HEK293 (cell line): ENCODE data around the gene SLC11A2.
A peak's percentile ranks its signal among the peaks of the same experiment; 100 is the strongest.

Experiments used
- HOXA7 ChIP-seq: sonication (generic); formaldehyde crosslinking; IDR thresholded peaks from 2 replicates; pipeline ENCODE4 v1.8.1; 2022; ENCODE audit warnings: missing genetic modification reagents, borderline replicate concordance
- KLF8 ChIP-seq: fragments of 450-650 bp; formaldehyde crosslinking; IDR thresholded peaks from 2 replicates; pipeline ENCODE4 v1.5.1; 2016; ENCODE audit warnings: missing biosample characterization, missing genetic modification characterization
- KLF9 ChIP-seq: fragments of 450-650 bp; formaldehyde crosslinking; IDR thresholded peaks from 2 replicates; pipeline ENCODE4 v1.5.1; 2016; ENCODE audit warnings: missing biosample characterization, missing genetic modification characterization, low read depth
- MEIS1 ChIP-seq: sonication (generic); formaldehyde crosslinking; IDR thresholded peaks from 2 replicates; pipeline ENCODE4 v1.8.1; 2022; ENCODE audit warnings: missing genetic modification reagents, mild to moderate bottlenecking, borderline replicate concordance
- OSR2 ChIP-seq: fragments of 450-650 bp; formaldehyde crosslinking; IDR thresholded peaks from 2 replicates; pipeline ENCODE4 v1.5.1; 2016; ENCODE audit warnings: missing biosample characterization, missing genetic modification characterization
- PRDM10 ChIP-seq: fragments of 450-650 bp; formaldehyde crosslinking; IDR thresholded peaks from 2 replicates; pipeline ENCODE4 v1.5.1; 2016; ENCODE audit warnings: missing biosample characterization, missing genetic modification characterization
- SALL2 ChIP-seq: fragments of 450-650 bp; formaldehyde crosslinking; IDR thresholded peaks from 2 replicates; pipeline ENCODE4 v1.5.0; 2017; ENCODE audit warnings: missing biosample characterization, mild to moderate bottlenecking, missing genetic modification characterization, borderline replicate concordance
- SP3 ChIP-seq: fragments of 450-650 bp; formaldehyde crosslinking; IDR thresholded peaks from 2 replicates; pipeline ENCODE4 v1.5.1; 2016; ENCODE audit warnings: missing biosample characterization, missing genetic modification characterization
- ZBTB48 ChIP-seq: fragments of 450-650 bp; formaldehyde crosslinking; IDR thresholded peaks from 2 replicates; pipeline ENCODE4 v1.5.1; 2016; ENCODE audit warnings: missing biosample characterization, missing genetic modification characterization
- ZFP69B ChIP-seq: fragments of 450-650 bp; formaldehyde crosslinking; IDR thresholded peaks from 2 replicates; pipeline ENCODE4 v1.5.1; 2016; ENCODE audit warnings: missing biosample characterization, missing genetic modification characterization
- ZNF112 ChIP-seq: fragments of 450-650 bp; formaldehyde crosslinking; IDR thresholded peaks from 2 replicates; pipeline ENCODE4 v1.5.0; 2017; ENCODE audit warnings: missing biosample characterization, missing genetic modification characterization
- ZNF121 ChIP-seq: fragments of 450-650 bp; formaldehyde crosslinking; IDR thresholded peaks from 2 replicates; pipeline ENCODE4 v1.5.1; 2016; ENCODE audit warnings: missing biosample characterization, missing genetic modification characterization
- ZNF24 ChIP-seq: fragments of 450-650 bp; formaldehyde crosslinking; IDR thresholded peaks from 2 replicates; pipeline ENCODE4 v1.5.1; 2016; ENCODE audit warnings: missing biosample characterization, missing genetic modification characterization
- ZNF335 ChIP-seq: fragments of 450-650 bp; formaldehyde crosslinking; conservative IDR thresholded peaks from 2 replicates; pipeline ENCODE4 v1.5.1; 2016; ENCODE audit warnings: missing biosample characterization, missing genetic modification characterization
- ZNF473 ChIP-seq: fragments of 450-650 bp; formaldehyde crosslinking; IDR thresholded peaks from 2 replicates; pipeline ENCODE4 v1.5.1; 2017; ENCODE audit warnings: missing biosample characterization, missing genetic modification characterization
- ZNF514 ChIP-seq: fragments of 450-650 bp; formaldehyde crosslinking; IDR thresholded peaks from 2 replicates; pipeline ENCODE4 v1.5.1; 2016; ENCODE audit warnings: missing biosample characterization, missing genetic modification characterization
- ZNF530 ChIP-seq: fragments of 450-650 bp; formaldehyde crosslinking; IDR thresholded peaks from 2 replicates; pipeline ENCODE4 v1.5.1; 2016; ENCODE audit warnings: low read depth, missing biosample characterization, missing genetic modification characterization
- ZNF558 ChIP-seq: fragments of 450-650 bp; formaldehyde crosslinking; IDR thresholded peaks from 2 replicates; pipeline ENCODE4 v1.5.1; 2016; ENCODE audit warnings: missing biosample characterization, missing genetic modification characterization
- ZNF561 ChIP-seq: fragments of 450-650 bp; IDR thresholded peaks from 2 replicates; pipeline ENCODE4 v1.5.1; 2018; ENCODE audit warnings: missing biosample characterization, missing genetic modification characterization, borderline replicate concordance
- ZNF585B ChIP-seq: fragments of 450-650 bp; formaldehyde crosslinking; IDR thresholded peaks from 2 replicates; pipeline ENCODE4 v1.5.1; 2016; ENCODE audit warnings: missing biosample characterization, missing genetic modification characterization
- ZNF610 ChIP-seq: fragments of 450-650 bp; formaldehyde crosslinking; IDR thresholded peaks from 2 replicates; pipeline ENCODE4 v1.5.1; 2016; ENCODE audit warnings: missing biosample characterization, missing genetic modification characterization, borderline replicate concordance
- ZNF629 ChIP-seq: fragments of 450-650 bp; formaldehyde crosslinking; IDR thresholded peaks from 2 replicates; pipeline ENCODE4 v1.5.1; 2017; ENCODE audit warnings: missing biosample characterization, missing genetic modification characterization
- ZNF701 ChIP-seq: fragments of 450-650 bp; formaldehyde crosslinking; IDR thresholded peaks from 2 replicates; pipeline ENCODE4 v1.5.1; 2016; ENCODE audit warnings: missing biosample characterization, missing genetic modification characterization
- ZNF747 ChIP-seq: fragments of 450-650 bp; formaldehyde crosslinking; IDR thresholded peaks from 2 replicates; pipeline ENCODE4 v1.5.1; 2016; ENCODE audit warnings: missing biosample characterization, missing genetic modification characterization
- ZNF830 ChIP-seq: fragments of 450-650 bp; IDR thresholded peaks from 2 replicates; pipeline ENCODE4 v1.5.0; 2018; ENCODE audit warnings: missing biosample characterization, missing genetic modification characterization, low read depth, mild to moderate bottlenecking, moderate library complexity
- ZNF837 ChIP-seq: fragments of 450-650 bp; formaldehyde crosslinking; IDR thresholded peaks from 2 replicates; pipeline ENCODE4 v1.5.1; 2016; ENCODE audit warnings: missing biosample characterization, missing genetic modification characterization
- TF ChIP-seq, protein P1 (sequence below): fragments of 450-650 bp; formaldehyde crosslinking; IDR thresholded peaks from 2 replicates; pipeline ENCODE4 v1.5.1; 2016; ENCODE audit warnings: missing biosample characterization, missing genetic modification characterization
- TF ChIP-seq, protein P2 (sequence below): fragments of 450-650 bp; formaldehyde crosslinking; IDR thresholded peaks from 2 replicates; pipeline ENCODE4 v1.5.1; 2016; ENCODE audit warnings: missing biosample characterization, missing genetic modification characterization
- TF ChIP-seq, protein P3 (sequence below): fragments of 450-650 bp; formaldehyde crosslinking; IDR thresholded peaks from 2 replicates; pipeline ENCODE4 v1.5.1; 2016; ENCODE audit warnings: missing biosample characterization, missing genetic modification characterization
- TF ChIP-seq, protein P4 (sequence below): fragments of 450-650 bp; formaldehyde crosslinking; IDR thresholded peaks from 2 replicates; pipeline ENCODE4 v1.5.1; 2016; ENCODE audit warnings: missing biosample characterization, missing genetic modification characterization
- TF ChIP-seq, protein P5 (sequence below): fragments of 450-650 bp; formaldehyde crosslinking; IDR thresholded peaks from 2 replicates; pipeline ENCODE4 v1.5.1; 2016; ENCODE audit warnings: missing biosample characterization, missing genetic modification characterization

The SLC11A2 gene

GRCh38 chr12:51051787-51052186 lies 25.6 kb upstream of the SLC11A2 start (continued):
- TF ChIP-seq, protein P1, sequence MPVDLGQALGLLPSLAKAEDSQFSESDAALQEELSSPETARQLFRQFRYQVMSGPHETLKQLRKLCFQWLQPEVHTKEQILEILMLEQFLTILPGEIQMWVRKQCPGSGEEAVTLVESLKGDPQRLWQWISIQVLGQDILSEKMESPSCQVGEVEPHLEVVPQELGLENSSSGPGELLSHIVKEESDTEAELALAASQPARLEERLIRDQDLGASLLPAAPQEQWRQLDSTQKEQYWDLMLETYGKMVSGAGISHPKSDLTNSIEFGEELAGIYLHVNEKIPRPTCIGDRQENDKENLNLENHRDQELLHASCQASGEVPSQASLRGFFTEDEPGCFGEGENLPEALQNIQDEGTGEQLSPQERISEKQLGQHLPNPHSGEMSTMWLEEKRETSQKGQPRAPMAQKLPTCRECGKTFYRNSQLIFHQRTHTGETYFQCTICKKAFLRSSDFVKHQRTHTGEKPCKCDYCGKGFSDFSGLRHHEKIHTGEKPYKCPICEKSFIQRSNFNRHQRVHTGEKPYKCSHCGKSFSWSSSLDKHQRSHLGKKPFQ = no peak
- TF ChIP-seq PRDM10 (peak; percentile 52; the same call in 1 of the 2 replicates), ZNF610 (no peak), ZBTB48 (tag by site-specific recombination) (no peak), KLF9 (tag by site-specific recombination) (no peak), ZNF24 (tag by site-specific recombination) (no peak), ZNF561 (tag by site-specific recombination) (no peak), ZNF830 (tag by site-specific recombination) (no peak), SP3 (tag by site-specific recombination) (no peak), ZNF112 (tag by site-specific recombination) (no peak), ZNF530 (tag by site-specific recombination) (no peak), ZNF701 (no peak), OSR2 (tag by site-specific recombination) (peak; percentile 97), MEIS1 (CRISPR knock-in tag) (no peak), KLF8 (tag by site-specific recombination) (peak; percentile 48; the same call in 1 of the 2 replicates), ZNF335 (tag by site-specific recombination) (no peak), ZNF837 (no peak), ZNF747 (no peak), SALL2 (tag by site-specific recombination) (no peak), HOXA7 (CRISPR knock-in tag) (no peak), ZNF514 (tag by site-specific recombination) (no peak), ZNF558 (tag by site-specific recombination) (no peak), ZFP69B (tag by site-specific recombination) (no peak), ZNF585B (tag by site-specific recombination) (peak; percentile 57; the same call in 1 of the 2 replicates), ZNF121 (tag by site-specific recombination) (no peak), ZNF473 (tag by site-specific recombination) (no peak), ZNF629 (0 out of 2 replicates have a peak, but pooled peaks have one; percentile 18)
- TF ChIP-seq, protein P2, sequence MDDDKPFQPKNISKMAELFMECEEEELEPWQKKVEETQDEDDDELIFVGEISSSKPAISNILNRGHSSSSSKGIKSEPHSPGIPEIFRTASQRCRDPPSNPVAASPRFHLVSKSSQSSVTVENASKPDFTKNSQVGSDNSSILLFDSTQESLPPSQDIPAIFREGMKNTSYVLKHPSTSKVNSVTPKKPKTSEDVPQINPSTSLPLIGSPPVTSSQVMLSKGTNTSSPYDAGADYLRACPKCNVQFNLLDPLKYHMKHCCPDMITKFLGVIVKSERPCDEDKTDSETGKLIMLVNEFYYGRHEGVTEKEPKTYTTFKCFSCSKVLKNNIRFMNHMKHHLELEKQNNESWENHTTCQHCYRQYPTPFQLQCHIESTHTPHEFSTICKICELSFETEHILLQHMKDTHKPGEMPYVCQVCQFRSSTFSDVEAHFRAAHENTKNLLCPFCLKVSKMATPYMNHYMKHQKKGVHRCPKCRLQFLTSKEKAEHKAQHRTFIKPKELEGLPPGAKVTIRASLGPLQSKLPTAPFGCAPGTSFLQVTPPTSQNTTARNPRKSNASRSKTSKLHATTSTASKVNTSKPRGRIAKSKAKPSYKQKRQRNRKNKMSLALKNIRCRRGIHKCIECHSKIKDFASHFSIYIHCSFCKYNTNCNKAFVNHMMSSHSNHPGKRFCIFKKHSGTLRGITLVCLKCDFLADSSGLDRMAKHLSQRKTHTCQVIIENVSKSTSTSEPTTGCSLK (tag by site-specific recombination) = no peak
- TF ChIP-seq, protein P3, sequence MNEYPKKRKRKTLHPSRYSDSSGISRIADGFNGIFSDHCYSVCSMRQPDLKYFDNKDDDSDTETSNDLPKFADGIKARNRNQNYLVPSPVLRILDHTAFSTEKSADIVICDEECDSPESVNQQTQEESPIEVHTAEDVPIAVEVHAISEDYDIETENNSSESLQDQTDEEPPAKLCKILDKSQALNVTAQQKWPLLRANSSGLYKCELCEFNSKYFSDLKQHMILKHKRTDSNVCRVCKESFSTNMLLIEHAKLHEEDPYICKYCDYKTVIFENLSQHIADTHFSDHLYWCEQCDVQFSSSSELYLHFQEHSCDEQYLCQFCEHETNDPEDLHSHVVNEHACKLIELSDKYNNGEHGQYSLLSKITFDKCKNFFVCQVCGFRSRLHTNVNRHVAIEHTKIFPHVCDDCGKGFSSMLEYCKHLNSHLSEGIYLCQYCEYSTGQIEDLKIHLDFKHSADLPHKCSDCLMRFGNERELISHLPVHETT (tag by site-specific recombination) = no peak
- TF ChIP-seq, protein P4, sequence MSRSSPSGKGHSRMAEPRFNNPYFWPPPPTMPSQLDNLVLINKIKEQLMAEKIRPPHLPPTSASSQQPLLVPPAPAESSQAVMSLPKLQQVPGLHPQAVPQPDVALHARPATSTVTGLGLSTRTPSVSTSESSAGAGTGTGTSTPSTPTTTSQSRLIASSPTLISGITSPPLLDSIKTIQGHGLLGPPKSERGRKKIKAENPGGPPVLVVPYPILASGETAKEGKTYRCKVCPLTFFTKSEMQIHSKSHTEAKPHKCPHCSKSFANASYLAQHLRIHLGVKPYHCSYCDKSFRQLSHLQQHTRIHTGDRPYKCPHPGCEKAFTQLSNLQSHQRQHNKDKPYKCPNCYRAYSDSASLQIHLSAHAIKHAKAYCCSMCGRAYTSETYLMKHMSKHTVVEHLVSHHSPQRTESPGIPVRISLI (tag by site-specific recombination) = 0 out of 2 replicates have a peak, but pooled peaks have one; percentile 42
- TF ChIP-seq, protein P5, sequence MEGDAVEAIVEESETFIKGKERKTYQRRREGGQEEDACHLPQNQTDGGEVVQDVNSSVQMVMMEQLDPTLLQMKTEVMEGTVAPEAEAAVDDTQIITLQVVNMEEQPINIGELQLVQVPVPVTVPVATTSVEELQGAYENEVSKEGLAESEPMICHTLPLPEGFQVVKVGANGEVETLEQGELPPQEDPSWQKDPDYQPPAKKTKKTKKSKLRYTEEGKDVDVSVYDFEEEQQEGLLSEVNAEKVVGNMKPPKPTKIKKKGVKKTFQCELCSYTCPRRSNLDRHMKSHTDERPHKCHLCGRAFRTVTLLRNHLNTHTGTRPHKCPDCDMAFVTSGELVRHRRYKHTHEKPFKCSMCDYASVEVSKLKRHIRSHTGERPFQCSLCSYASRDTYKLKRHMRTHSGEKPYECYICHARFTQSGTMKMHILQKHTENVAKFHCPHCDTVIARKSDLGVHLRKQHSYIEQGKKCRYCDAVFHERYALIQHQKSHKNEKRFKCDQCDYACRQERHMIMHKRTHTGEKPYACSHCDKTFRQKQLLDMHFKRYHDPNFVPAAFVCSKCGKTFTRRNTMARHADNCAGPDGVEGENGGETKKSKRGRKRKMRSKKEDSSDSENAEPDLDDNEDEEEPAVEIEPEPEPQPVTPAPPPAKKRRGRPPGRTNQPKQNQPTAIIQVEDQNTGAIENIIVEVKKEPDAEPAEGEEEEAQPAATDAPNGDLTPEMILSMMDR (tag by site-specific recombination) = no peak
